HG02623 (cell line): ENCODE results near the gene ZNF358.

Source experiments
- ATAC-seq: cut with Tn5 transposase; IDR thresholded peaks from one replicate; pipeline ENCODE4 v1.9.1; 2021; ENCODE audit warnings: moderate library complexity; ENCODE audit not compliant: unreplicated experiment

The ZNF358 gene

GRCh38 chr19:7515645-7516151 lies at the start of gene ZNF358:
Gene ZNF358, plus strand, starts transcription at chr19:7516103. Its CDS starts 3,140 bp downstream, at chr19:7519243.
- no peak for ATAC-seq

- no peak for ATAC-seq
Measured at GRCh38 chr19:7467009-7467989, 48.6 kb upstream of the ZNF358 start.

- ATAC-seq: no peak
Measured at GRCh38 chr19:7468840-7469239, 47.1 kb upstream of the ZNF358 start.

GRCh38 chr19:7469669-7470285 lies 46.1 kb upstream of the ZNF358 start:
- no peak for ATAC-seq

GRCh38 chr19:7470540-7471305 lies 45.2 kb upstream of the ZNF358 start:
- ATAC-seq: no peak

GRCh38 chr19:7471696-7472615 lies 43.9 kb upstream of the ZNF358 start:
- ATAC-seq: no peak

- ATAC-seq: no peak
Measured at GRCh38 chr19:7475665-7476064, 40.2 kb upstream of the ZNF358 start.

- ATAC-seq: no peak
Measured at GRCh38 chr19:7476241-7476640, 39.7 kb upstream of the ZNF358 start.

GRCh38 chr19:7476777-7477494 lies 39.0 kb upstream of the ZNF358 start:
- ATAC-seq: no peak

GRCh38 chr19:7477758-7478157 lies 38.1 kb upstream of the ZNF358 start:
- no peak for ATAC-seq

GRCh38 chr19:7478173-7478842 lies 37.6 kb upstream of the ZNF358 start:
- no peak for ATAC-seq

- ATAC-seq: no peak
Measured at GRCh38 chr19:7478843-7479227, 37.1 kb upstream of the ZNF358 start.

GRCh38 chr19:7480222-7480969 lies 35.5 kb upstream of the ZNF358 start:
- no peak for ATAC-seq

- ATAC-seq: no peak
Measured at GRCh38 chr19:7480970-7481255, 35.0 kb upstream of the ZNF358 start.

- ATAC-seq: no peak
Measured at GRCh38 chr19:7482584-7483439, 33.1 kb upstream of the ZNF358 start.

- ATAC-seq: no peak
Measured at GRCh38 chr19:7483720-7484201, 32.1 kb upstream of the ZNF358 start.

GRCh38 chr19:7486923-7487322 lies 29.0 kb upstream of the ZNF358 start:
- no peak for ATAC-seq
